ENCODE data around the gene ABCA7.

The ABCA7 gene

DNA sequence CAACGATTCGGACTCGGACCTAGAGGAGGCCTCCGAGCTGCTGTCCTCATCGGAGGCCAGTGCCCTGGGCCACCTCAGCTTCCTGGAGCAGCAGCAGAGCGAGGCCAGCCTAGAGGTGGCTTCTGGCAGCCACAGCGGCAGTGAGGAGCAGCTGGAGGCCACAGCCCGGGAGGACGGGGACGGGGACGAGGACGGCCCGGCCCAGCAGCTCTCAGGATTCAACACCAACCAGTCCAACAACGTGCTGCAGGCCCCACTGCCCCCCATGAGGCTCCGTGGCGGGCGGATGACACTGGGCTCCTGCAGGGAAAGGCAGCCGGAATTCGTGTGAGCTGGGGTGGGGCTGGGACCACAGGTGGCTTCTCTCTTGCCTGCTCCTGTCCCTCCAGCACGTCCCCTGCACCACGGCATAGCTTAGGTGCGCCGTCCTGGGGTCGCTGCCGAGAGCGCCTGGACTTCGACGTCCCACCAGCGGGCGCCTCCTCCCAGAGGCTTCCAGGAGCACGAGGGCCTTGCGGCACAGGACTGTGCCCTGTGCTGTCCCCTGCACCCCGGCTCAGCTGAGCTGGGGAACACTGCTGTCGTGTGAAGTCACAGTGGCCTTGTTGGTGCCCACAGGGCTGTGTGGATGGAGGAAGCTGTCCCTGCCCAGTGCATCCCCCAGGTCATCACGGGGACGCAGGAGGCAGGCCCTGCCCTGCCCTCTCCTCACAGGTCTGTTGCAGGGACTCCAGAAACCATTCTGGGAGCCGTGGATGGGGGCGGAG is 46.0 kb downstream of the ABCA7 start:
- DNase-seq (ENCODE audit: low read depth) = no peak
- no peak overlapping the region for H3K4me3 ChIP-seq (ENCODE audit: control insufficient read depth, low read depth, low read length)
- no peak for TF ChIP-seq CTCF (IDR thresholded peaks at IDR 0.05; ENCODE audit: control insufficient read depth, insufficient read depth, low read depth, low read length, missing control alignments)

DNA sequence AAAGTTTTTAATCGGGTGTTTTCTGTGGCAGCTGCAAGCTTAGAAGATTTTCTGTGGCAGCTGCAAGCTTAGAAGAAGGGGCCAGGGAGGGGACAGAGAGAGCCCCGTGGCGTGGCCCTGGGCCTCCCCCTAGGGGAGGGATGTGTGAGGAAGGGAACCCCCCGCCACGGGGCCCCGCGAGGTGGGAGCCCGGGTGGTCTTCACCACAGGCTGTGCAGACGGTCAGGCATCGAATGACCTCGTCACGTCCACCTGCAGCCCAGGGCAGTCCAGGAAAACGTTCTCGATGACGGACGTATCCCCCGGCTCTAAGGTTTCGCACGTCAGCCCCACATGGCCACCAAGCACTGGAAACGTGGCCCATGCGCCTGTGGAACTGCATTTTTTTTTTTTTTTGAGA is 46.7 kb downstream of the ABCA7 start:
- no peak for TF ChIP-seq CTCF (IDR thresholded peaks at IDR 0.05; ENCODE audit: control insufficient read depth, insufficient read depth, low read depth, low read length, missing control alignments)
- H3K4me3 ChIP-seq (ENCODE audit: control insufficient read depth, low read depth, low read length) = no peak overlapping the region
- DNase-seq (ENCODE audit: low read depth) = no peak

- no peak for TF ChIP-seq CTCF (IDR thresholded peaks at IDR 0.05; ENCODE audit: control insufficient read depth, insufficient read depth, low read depth, low read length, missing control alignments)
- no peak overlapping the region for H3K4me3 ChIP-seq (ENCODE audit: control insufficient read depth, low read depth, low read length)
- no peak for DNase-seq (ENCODE audit: low read depth)
These were observed 48.0 kb downstream of the ABCA7 start for GRCh38 chr19:1087813-1088415.

DNA sequence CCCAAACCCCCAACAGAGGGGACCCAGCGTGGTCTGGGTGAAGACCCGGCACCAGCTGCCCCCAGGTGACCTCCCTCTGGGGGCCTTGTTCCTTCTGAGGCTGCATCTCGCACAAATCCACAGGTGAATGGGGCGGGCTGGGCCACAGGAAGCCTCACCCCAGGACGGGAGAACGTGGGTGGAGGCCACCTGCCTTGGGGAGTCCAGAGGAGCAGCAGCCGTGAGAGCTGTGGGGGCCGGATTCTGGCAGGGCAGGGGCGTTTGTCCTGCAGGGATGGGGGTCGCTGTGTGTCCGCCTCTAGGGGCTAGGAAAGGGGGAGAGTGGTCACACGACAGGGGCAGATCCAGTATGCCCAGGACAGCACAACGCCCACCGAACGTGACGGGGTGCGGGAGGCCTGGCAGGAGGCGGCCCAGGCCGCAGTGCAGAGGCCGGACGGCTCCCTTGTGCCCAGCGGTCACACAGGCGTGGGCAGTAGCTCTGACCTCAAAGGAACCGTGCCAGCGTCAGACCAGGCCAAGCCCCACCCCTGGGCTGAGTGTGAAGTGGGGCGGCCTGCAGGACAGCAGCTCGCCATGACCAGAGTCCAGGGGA is 48.6 kb downstream of the ABCA7 start:
- no peak for TF ChIP-seq CTCF (IDR thresholded peaks at IDR 0.05; ENCODE audit: control insufficient read depth, insufficient read depth, low read depth, low read length, missing control alignments)
- H3K4me3 ChIP-seq (ENCODE audit: control insufficient read depth, low read depth, low read length) = no peak overlapping the region

DNA sequence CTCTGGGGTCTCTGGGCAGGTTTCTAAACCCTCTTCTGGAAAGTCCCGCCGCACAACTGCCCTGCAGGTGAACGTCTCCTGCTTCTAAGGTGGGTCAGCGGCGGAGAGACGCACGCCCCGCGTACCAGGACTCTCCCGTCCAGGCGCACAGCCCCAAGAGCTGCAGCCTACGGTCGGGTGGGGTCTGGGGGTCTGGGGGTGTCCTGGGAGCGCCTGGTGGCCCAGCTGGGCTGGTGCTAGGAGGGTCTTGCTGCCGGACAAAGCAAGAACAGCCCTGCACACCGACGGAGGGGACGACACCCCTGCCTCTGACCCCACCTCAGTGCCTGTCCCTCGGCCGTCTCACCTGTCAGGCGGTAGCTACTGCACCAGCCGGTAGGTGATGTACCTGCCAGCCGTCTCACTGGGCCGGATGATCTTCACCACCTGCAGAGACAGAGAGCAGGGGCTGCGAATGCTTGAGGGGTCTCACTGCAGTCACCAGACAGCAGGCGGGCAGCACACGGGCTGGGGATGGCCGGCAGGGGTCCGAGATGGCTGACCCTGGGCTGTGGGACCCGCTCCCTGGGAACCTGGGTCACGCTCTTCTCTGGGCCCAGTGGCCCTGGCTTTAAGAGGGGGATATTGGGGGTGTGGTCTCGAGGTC is 49.3 kb downstream of the ABCA7 start:
- TF ChIP-seq CTCF (IDR thresholded peaks at IDR 0.05; ENCODE audit: control insufficient read depth, insufficient read depth, low read depth, low read length, missing control alignments) = no peak
- H3K4me3 ChIP-seq (ENCODE audit: control insufficient read depth, low read depth, low read length) = no peak overlapping the region
- DNase-seq (ENCODE audit: low read depth) = no peak

More for the DNA sequence above, 48.6 kb downstream of the ABCA7 start:
- DNase-seq (ENCODE audit: low read depth) = no peak

GRCh38 chr19:1089891-1090290 is 50.0 kb downstream of the ABCA7 start:
- H3K4me3 ChIP-seq (ENCODE audit: control insufficient read depth, low read depth, low read length) = no peak overlapping the region
- no peak for TF ChIP-seq CTCF (IDR thresholded peaks at IDR 0.05; ENCODE audit: control insufficient read depth, insufficient read depth, low read depth, low read length, missing control alignments)

More at GRCh38 chr19:1089891-1090290, 50.0 kb downstream of the ABCA7 start:
- DNase-seq (ENCODE audit: low read depth) = no peak
